GM18517 (cell line): Measurements from ENCODE around the gene OMP.
"Not testable (repeated sequence)": the region's sequence is repeated elsewhere in the genome, so short reads cannot be mapped to it uniquely, and the experiment has no call there.

Experiments
- ATAC-seq: cut with Tn5 transposase; IDR thresholded peaks from one replicate; pipeline ENCODE4 v1.9.1; 2021; ENCODE audit warnings: mild to moderate bottlenecking, moderate library complexity; ENCODE audit not compliant: unreplicated experiment

Gene OMP

DNA sequence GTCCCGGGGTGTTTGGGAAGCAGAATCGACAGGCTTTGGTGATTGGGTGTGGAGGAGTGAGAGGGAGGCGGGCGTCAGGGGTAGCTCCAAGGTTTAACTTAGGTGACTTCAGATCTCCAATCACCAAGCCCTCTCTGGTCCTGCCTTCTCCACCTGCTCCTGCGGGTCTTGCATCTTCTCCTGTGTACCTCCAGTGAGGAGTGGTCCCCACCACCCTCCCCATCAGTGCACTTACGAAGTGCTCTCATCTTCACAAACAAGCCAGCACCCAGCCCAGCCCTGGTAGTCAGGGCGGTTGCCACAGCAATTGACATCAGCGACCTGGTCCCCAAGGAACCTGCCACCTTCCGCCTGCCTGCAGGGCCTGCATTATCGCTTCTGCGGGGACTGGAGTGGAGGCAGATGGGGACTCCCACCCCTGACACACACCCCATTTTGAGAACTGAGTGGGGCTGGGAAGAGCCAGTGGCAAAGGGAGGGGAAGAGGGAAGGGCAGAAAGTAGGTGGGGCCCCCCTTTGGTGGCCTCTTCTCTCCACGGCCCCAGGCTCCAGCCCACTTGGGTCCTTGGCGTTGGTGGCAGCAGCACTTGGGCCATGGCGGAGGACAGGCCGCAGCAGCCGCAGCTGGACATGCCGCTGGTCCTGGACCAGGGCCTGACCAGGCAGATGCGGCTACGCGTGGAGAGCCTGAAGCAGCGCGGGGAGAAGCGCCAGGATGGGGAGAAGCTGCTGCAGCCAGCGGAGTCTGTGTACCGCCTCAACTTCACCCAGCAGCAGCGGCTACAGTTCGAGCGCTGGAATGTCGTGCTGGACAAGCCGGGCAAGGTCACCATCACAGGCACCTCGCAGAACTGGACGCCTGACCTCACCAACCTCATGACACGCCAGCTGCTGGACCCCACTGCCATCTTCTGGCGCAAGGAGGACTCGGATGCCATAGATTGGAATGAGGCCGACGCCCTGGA is at the start of gene OMP:
OMP (plus strand) TSS at position 595 of the 965 bp plus-strand sequence; CDS start at position 595, 0 bp downstream.
- no peak for ATAC-seq

- no peak for ATAC-seq
Observed at GRCh38 chr11:77053217-77054015, 49.2 kb upstream of the OMP start.

DNA sequence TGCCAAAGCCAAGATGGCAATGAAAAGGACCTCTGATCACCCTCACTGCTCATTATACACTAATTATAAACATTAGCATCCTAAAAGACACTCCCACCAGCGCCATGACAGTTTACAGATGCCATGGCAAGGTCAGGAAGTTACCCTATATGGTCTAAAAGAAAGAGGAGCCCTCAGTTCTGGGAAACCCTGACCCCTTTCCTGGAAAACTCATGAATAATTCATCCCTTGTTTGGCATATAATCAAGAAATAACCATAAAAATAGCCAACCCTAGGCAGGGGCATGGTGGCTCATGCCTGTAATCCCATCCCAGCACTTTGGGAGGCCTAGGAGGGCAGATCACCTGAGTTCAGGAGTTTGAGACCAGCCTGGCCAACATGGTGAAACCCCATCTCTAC is 48.6 kb upstream of the OMP start:
- no peak for ATAC-seq

DNA sequence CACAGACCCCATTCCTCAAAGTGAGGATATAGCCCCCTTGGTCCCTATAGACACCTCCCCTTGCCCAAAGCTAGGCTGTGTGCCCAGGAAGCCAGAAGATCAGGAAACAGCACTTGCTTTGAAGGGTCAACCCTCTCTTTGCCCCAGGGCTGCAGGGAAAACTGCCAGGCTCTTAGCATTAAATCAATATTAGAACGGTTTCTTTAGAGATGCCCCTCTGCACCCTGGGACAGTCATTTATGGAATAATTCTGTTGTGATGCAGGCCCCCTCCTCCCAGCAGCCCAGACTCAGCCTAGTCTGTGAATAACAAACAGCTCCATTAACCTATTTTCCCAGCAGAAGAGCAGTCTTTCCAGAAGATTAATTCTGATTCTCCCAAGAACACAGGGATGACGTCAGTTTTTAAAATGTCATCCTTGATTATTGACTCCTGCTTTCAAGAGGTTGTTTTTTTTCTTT is 47.5 kb upstream of the OMP start:
- no peak for ATAC-seq

GRCh38 chr11:77055913-77056312 is 46.7 kb upstream of the OMP start:
- no peak for ATAC-seq

DNA sequence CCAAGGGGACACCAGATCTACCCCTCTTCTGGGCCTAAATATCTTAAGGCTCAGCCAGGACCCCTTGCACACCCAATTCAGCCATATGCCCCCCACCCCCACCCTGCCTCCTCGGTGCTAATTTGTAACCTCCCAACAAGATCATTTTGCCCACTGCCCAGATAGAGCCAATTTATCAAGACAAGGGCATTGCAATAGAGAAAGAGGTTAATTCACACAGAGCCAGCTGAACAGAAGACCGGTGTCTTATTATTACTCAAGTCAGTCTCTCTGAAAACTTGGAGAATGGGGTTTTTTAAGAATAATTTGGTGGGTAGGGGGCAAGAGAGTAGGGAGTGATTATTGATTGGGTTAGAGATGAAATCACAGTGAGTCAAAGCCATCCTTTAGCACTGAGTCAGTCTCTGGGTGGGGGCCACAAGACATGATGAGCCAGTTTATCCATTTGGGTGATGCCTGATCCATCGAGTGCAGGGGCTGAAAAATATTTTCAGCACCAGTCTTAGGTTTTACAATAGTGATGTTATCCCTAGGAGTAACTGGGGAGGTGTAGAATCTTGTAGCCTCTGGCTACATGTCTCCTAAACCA is 45.7 kb upstream of the OMP start:
- no peak for ATAC-seq

- no peak for ATAC-seq
Observed at GRCh38 chr11:77057938-77058474, 44.6 kb upstream of the OMP start.

DNA sequence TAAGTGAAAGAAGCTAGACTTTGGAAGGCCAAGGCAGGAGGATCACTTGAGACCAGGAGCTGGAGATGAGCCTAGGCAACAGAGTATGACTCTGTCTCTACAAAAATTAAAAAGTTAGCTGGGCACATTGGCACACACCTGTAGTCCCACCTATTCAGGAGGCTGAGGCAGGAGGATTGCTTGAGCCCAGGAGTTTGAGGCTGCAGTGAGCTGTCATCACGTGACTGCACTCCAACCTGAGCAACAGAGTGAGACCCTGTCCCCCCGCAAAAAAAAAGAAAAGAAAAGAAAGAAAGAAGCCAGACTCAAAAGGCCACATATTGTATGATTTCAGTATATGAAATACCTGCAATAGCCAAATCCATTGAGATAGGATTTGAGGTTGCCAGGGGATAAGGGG is 43.7 kb upstream of the OMP start:
- ATAC-seq, result no peak

GRCh38 chr11:77059806-77060205 is 42.8 kb upstream of the OMP start:
- no peak for ATAC-seq

GRCh38 chr11:77060234-77060633 is 42.4 kb upstream of the OMP start:
- no peak for ATAC-seq

DNA sequence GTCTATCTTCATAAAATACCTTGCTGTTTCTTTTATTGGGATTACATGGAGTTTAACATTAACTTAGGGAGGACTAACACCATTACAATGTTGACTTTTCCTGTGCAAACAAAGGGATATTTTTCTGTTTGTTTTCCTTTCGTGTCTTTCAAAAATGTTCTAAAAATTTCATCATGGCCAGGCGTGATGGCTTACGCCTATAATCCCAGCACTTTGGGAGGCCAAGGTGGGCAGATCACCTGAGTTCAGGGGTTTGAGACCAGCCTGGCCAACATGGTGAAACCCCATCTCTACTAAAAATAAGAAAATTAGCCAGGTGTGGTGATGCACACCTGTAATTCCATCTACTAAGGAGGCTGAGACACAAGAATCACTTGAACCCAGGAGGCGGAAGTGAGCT is 41.4 kb upstream of the OMP start:
- ATAC-seq, result not testable (repeated sequence)

GRCh38 chr11:77062924-77063323 is 39.7 kb upstream of the OMP start:
- ATAC-seq, result no peak

- ATAC-seq, result no peak
Observed at GRCh38 chr11:77063407-77063806, 39.2 kb upstream of the OMP start.

DNA sequence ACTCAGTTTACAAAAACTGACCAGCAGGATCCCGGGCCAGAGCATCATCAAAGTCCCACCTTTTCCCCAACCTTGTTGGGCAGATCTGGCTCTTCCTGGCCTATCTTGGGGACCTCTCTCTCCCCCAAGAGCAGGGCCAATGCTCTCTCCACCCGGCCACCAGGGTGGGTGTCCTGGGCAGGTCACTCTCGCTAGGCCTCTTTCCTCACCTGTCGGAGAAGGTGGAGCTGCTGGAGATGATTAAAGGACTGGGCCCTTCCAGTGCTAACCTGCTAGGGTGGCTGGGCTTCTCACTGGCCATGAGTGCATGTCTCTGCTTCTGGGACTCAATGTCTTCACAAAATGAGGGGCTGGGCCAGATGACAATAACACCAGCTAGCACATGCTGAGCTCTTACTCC is 38.8 kb upstream of the OMP start:
- ATAC-seq, result no peak

- no peak for ATAC-seq
Observed at GRCh38 chr11:77064648-77065217, 37.9 kb upstream of the OMP start.

DNA sequence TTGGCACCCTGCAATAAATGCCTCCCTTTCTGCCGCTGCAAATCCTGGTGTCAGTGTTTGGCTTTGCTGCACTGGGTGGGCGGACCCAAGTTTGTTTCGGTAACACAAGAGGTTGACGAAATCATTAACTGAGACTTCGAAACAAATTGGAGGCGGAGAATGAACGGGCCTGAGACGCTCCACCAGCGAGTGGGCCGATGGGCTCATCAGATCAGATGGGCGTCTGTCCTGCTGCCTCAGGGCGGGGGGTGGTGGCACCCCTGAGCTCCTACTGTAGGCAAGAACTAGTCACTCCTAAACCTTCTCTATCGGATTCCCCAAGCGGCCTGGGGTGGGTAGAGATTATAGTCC is 36.8 kb upstream of the OMP start:
- no peak for ATAC-seq

DNA sequence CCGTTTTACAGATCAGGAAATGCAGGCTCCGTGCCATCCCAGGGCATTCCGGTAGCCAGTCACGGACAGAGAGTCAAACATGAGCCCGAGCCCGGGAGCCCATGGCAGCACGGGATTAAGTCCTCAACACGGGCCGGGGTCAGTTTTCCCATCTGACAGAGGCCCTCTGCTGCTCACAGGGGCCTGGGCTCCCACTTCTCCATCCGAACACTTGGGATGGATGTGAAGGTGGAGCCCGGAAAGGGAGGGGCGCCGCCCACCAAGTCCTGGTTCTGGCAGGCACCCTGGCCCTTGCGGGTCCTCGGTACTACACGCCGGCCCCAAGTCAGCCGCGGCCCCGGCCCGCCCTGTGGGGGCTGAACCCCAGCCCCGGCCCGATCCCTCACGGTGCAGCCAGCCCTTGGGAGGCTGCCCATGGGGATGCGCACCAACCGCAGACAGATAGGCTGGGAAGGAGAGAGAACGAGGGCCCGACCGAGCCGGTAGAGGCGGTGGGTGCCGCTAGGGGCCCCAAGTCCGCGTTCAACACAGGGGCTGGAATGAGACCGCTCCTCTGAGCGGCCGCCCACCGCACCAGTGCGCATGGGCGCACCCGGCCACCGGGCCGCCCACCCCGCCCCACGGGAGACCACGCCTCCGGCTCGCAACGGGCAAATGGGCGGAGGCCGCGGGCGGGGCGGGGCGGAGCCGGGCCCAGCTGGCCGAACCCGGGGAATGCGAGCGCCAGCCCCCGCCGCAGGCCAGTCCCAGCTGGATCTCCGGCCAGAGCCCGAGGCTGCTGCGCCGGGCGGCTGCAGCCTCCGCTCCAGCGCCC is 36.2 kb upstream of the OMP start, which contains the start of gene CAPN5:
CAPN5 (plus strand) TSS at position 743 of the 814 bp plus-strand sequence. CDS start 17,916 bp downstream, outside the sequence.
- ATAC-seq, result peak; percentile 83

DNA sequence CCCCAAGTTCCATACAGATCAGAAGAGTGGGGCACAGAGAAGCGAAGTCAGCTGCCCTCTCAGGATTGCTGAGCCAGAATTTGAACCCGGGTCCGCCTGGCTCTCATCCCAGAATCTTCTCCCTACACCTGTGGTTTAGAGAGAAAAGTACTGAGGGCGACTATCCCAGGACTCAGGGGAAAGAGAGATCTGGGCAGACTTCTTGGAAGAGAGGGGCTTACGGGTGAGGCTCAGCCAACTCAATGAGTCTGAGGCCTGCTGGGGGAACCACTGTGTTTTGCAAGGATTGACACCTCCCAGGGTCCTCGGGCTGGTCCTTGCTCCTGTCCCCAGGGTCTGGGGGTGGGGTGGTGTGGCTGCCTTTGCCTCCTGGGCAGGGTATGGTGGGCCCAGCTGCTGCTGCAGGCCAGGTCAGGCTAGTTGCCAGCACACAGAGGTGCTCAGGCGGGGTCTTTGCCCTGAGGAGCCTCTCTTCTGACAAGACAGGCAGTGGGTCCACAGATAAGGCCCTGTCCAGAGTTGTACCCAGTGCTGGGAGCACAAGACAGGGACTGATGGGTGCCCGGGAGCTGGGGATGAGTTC is 34.7 kb upstream of the OMP start:
- no peak for ATAC-seq
